ENCODE data around the gene UQCRHL.

UQCRHL gene

DNA sequence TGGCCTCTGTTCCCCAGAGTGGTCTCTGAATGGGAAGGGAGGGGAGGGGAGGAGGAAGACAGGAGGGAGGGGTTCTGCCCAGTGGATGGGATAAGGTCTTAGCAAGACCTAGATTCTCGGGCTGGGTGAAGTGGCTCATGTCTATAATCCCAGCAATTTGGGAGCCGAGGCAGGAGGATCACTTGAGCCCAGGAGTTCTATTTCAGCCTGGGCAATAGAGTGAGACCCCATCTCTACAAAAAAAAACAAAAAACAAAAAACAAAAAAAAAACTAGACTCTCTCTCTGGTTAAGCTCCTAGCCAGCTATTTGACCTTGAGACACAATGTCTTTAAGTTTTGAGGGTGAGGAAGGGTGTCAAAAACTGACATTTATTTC, 11.4 kb downstream of the UQCRHL start:
- DNase-seq: no peak

DNA sequence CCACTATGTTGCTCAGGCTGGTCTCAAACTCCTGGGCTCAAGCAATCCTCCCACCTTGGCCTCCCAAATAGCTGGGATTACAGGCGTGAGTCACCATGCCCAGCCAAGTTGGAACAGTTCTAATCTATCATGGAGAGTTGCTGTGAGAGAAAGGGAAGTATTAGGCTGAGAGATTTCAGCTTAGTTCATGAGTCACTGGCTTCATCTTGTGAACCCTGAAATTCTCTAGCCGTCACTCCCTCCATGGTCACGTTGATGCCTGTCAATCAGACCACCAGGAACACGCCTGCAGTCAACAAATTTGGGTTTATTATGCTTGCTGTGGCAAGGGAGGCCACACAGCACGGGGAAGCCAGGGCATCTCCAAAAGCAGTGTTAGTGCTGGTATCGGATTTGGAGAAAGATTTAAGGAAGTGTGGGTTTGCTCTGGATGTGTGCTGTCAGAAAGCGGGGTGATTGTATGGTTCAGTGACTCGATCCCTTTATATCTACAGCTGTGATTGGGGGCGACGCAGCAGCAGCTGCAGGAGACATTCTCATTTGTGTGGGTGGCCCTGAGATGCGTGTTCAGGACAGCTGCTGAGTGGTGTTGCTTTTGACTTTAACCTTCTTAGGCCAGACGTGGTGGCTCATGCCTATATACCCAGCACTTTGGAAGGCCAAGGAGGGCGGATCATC, 18.7 kb downstream of the UQCRHL start:
- no peak for DNase-seq

DNA sequence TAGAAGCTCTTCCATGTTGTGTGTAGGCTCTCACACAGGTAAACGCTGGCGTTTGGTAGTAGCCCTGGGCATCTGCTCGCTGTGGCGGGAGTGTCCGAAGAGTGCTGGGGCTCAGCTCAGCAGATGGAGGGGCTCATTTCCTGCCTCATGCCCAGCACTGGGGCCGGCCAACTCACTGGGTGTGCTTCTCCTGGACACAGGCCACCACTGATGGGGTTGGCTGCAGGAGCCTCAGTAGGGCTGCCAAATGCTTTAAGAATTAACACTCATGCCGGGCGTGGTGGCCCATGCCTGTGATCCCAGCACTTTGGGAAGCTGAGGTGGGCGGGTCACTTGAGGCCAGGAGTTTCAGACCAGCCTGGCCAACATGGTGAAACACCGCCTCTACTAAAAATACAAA, 20.9 kb downstream of the UQCRHL start:
- DNase-seq: no peak

DNA sequence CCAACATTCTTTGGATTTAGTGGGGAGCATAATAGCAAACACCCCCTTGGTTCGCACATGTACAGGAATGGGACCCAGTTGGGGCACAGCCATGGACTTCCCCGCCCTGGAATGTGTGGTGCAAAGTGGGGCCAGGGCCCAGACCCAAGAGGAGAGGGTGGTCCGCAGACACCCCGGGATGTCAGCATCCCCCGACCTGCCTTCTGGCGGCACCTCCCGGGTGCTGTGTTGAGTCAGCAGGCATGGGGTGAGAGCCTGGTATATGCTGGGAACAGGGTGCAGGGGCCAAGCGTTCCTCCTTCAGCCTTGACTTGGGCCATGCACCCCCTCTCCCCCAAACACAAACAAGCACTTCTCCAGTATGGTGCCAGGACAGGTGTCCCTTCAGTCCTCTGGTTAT, 21.8 kb downstream of the UQCRHL start:
- no peak for DNase-seq

DNA sequence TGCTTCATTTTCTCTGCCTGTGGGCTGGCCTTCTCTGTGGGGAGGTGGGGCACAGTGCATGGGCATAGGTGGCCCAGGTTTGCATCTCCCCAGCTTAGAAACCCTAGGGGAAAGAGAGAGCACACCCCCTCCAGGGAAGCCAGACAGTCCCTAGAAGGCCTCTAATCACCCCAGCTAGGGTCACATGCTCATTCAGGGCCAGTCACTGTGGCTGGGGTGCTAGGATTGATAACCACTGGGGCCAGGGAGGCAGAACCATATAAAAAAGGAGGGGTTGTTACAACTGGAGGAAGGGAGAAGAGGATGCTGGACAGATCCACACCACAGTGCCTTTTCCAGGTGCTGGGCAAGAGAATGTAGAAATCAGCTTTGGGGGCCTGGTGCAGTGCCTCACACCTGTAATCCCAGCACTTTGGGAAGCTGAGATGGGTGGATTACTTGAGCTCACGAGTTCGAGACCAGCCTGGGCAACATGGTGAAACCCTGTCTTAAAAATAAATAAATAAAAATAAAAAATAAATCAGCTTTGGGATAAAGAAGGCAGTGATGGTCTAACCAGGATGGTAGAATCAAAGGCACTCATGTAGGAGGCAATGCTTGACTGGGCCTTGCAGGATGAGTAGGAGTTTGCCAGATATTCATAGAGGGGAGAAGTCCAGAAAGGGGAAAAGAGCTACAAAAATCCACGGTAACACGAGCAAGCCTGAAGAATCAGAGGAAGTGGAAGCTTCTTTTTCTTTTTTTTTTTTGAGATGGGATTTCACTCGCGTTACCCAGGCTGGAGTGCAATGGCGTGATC, 29.3 kb downstream of the UQCRHL start:
- DNase-seq: no peak

DNA sequence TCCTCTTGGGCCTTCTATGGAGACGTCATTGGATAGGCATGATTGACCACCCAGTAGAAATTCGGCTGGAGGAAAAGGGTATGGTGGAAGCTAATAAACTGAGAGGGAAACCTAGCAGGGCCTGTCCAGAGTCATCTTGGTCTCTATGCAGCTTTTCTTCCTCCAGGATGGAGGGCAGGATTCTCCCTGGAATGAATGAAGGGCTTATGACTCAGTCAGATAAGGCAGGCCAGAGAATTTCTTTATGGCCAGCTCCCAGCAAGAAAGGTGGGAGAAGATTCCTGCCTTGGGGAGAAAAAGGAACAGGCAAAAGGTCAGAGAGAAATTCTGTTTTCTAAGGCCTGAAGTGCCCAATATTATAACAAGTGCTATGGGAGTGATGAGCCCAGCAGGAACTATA, 31.7 kb downstream of the UQCRHL start:
- DNase-seq: no peak

DNA sequence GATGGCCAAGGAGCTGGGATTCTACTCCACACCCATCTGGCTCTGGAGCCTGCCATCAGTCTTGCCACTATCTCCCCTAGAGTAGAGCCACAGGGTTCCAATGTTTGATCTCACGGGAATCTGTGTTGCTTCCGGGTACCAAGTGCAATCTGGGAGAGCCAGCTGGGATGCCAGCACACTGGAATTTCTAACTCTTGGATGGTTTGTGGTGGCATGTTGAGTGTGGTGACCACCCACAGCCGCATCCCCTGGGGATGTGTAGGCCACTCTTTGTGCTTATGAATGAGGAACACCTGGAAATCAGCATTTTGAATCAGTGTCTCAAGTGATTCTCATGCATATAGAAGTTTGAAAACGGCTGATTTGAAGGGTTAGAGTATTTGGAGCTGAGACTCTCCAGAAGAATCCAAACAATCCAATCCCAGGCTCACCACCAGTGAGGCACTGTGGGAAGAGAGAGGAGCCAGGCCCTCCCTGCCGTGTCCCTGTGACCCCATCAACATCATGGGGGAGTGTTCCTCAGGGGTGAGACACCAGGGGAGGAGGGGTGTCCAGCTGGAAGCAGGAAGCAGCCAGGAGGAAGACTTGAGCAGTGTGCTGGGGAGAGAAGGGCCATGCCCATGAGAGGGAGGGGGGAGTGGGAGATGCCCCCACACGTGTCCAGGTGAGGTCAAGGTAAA, 35.5 kb downstream of the UQCRHL start:
- no peak for DNase-seq

DNA sequence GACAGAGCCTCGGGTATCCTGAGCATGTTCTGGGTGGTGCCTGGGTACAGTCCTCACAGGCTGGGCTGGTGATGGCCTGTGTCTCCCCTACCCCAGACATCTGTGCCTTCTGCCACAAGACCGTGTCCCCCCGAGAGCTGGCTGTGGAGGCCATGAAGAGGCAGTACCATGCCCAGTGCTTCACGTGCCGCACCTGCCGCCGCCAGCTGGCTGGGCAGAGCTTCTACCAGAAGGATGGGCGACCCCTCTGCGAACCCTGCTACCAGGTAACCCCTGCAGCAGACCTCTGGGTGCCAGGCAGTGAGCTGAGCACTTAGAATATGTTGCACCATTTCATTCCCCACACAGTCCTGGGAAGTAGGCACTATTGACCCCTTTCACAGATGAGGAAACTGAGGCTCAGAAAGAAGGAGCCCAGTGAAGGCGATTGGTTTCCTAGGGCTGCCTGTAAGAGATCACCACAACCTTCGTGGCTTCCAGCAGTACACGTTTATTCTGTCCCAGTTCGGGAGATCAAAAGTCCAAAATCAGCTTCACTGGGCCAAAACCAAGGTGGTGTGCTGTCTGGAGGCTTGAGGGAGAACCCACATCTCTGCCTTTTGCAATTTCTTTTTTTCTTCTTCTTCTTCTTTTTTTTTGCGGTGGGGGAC, 37.0 kb downstream of the UQCRHL start:
- DNase-seq: no peak

DNA sequence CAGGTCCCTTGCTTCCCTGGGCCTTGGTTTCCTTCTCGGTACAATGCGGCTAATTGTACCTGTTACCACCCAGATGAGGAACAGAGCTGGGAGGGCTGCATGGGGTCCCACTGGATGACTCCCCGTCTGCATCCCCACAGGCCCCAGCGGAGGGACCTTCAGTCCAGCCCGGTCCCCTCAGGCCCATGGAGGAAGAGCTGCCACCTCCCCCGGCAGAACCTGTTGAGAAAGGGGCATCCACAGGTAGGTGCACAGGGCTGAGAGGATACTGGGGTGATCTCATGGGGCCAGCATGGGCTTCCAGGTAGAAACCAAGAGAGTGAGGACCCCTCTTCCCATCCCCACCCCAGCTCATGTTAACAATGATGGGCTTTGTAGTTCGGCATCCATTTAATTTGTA, 39.1 kb downstream of the UQCRHL start:
- DNase-seq: no peak

DNA sequence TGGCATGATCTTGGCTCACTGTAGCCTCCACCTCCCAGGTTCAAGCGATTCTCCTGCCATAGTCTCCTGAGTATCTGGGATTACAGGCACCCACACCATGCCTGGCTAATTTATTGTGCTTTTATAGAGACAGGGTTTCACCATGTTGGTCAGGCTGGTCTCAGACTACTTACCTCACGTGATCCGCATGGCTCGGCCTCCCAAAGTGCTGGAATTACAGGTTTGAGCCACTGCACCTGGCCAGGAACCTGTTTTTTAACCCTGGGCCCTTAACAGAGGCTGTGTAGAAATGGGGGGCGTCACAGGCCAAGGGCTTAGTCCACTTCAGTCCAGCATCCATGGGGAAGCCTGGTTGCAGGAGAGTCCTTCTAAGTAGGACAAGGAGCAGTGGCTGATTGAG, 39.5 kb downstream of the UQCRHL start:
- DNase-seq: no peak

DNA sequence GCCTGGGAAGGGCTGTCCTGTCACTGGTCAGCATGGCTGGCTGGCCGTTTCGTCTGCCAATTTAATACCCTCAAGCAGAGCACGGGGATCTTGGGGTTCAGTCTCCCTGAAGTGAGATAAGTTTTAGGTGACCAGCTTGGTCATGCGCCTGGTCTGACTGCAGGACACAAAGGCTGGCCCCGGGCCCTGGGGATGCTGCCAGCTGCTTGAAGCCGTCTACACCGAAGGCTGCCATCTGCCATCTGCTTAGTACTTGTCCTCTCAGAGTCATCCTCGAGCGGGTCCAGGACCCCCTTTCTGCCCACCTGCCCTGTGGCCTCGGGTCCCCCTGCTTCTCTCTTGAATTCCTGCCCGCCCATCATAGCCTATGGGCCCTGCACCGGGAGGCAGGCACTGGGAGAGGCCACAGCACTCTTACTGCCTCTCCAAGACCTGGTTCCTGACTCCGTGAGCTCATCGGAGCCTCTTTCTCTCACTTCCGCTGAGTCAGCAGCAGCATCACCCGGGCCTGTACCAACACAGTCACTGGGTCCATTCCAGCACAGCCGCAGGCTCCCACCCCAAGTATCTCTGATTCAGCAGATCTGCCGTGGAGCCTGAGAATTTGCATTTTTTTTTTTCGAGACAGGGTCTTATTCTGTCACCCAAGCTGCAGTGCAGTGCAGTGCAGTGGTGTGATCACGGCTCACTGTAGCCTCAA, 41.8 kb downstream of the UQCRHL start:
- no peak for DNase-seq

DNA sequence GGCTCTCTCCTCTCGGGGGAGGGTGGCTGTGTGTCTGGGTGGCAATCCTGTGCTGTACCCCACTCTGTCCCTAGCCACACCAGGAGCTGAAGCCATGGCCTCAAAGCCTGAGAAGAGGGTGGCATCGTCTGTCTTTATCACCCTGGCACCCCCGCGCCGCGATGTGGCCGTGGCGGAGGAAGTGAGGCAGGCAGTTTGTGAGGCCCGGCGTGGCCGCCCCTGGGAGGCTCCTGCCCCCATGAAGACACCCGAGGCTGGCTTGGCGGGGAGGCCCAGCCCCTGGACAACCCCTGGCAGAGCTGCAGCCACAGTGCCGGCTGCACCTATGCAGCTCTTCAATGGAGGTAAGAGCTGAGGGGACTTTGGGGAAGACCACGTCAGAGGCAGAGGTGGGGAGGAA, 42.6 kb downstream of the UQCRHL start:
- no peak for DNase-seq

DNA sequence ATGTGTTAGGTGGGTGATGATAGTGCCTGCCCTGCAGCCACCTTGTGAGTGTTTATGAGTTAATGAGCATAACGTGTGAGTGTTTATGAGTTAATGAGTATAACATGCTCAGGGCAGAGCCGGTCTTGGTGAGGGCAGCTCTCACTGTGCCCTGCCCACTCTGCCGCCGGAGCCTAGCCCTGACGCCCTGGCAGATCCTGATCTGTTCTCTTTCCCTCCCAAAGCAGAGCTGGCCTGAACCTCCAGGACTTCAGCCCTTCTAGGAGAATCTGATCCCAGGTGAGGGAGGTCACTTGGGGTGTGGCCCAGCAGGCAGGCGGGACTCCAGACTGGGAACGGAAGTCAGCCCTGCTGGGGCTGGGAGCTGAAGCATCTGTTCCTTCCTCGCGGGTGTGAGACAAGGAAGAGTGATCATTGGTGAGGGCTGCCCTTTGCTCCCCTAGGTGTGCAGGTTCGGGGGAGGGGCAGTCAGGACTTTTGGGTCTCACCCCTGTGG, 43.1 kb downstream of the UQCRHL start:
- DNase-seq: no peak

DNA sequence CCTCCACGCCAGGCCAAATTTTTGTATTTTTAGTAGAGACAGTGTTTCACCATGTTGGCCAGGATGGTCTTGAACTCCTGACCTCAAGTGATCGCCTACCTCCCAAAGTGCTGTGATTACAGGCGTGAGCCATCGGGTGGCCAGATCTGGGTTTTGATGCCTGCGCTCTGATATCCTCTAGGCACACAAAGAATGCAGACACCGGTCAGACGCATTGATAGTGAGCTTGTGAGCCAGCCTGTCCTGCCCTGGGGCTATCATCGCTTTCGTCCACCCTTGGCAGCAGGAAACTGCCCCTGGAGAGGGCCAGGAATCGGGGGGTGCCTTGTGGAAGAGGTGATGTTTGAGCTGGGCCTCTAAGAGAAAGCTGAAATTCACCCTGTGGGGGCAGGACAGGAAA, 44.9 kb downstream of the UQCRHL start:
- DNase-seq: no peak

DNA sequence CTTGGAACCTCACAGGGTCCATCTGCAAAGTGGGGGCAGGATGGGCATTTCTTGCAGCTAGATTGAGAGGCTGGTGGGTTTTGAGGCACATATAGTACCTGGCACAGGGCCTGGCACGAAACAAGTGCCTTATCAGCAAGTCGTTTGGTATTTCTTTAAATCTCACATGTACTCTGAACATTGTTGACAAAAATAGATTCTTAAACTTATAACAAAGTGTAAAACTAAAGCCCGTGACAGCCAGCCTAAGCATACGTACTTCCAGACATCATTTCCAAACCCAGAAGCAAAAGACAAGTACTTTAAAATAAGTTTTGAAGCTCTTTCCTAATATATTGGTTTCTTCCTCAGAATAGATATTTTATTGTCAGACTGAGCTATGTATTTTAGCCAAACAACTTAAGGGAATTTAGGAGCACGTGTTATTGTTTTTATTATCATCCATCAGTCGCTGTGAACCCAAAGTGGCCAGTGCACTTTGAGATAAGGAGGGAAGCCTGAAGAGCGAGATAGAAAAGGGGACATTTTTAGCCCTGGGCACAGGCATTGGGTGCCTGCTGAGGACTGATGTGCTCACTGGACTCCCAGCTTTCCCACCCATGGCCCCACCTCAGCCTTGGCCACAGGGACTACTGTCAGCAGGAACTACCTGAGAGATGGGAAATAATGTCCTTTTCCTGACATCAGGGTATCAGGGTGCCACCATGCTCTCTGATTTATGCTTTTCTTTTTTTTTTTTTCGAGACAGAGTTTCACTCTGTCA, 45.9 kb downstream of the UQCRHL start:
- no peak for DNase-seq

DNA sequence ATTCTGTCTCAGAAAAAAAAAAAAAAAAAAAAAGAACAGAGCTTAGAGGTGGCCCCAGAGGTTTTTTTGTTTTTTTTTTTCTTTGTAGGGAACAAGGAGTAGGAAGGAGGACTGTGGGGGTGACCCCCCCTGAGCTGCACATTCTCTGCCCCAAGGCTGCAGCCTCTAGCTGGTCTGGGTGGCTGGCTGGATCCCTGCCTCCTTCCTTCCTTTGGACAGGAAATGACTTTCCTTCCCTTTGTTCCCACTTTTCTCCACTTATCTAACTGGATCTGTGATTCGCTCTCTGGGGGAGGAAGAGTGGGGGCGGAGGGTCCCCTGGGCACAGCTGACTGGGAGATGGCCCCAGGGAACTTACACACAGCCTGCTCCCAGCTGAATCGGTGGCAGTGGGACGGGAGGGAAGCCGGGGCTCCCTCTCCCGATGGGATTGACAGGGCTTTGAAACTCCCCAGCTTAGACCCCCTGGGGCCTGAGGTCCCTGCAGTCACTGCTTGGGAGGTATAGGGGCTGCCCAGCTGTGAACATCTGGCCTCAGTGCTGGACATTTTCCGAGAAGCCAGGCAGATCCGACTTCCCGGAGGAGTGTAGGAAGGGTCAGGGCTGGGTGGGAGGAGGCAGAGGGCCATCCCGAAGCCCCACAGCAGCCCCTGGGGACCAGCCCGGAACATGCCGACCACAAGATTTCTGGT, 46.8 kb downstream of the UQCRHL start:
- no peak for DNase-seq

DNA sequence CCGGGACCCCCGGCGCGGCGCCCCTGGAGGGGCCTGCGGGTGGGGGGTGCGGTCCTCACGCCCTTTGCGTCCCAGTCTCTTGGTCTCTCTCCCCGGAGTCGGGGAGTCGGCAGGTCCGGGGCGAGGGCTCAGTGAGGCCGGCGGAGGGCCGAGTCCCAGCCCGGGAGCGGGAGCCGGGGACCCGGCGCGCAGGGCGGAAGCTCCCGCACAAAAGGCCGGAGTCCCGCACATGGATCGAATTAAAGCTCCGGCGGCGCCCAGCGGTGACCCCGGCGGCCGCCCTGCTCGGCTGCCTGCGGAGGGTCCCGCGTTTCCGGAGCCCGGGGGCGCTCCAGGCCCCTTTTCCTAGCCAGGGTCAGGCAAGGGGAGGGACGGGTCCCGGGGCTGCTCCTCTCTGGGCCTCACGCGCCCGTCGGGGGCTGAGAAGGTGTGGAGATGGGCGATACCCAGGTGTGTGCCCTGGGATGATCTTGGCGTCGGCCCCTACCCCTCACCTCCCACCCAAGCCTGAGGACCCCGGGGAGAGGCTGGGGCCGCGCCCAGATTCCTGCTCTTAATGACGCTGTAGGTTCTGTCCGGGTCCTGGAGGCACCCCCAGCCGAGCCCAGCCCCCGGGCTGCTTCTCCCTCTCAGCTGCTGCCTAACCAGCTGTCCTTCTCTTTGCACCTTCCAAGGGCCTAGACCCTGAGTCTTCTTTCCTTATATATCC, 48.3 kb downstream of the UQCRHL start:
- no peak for DNase-seq

DNA sequence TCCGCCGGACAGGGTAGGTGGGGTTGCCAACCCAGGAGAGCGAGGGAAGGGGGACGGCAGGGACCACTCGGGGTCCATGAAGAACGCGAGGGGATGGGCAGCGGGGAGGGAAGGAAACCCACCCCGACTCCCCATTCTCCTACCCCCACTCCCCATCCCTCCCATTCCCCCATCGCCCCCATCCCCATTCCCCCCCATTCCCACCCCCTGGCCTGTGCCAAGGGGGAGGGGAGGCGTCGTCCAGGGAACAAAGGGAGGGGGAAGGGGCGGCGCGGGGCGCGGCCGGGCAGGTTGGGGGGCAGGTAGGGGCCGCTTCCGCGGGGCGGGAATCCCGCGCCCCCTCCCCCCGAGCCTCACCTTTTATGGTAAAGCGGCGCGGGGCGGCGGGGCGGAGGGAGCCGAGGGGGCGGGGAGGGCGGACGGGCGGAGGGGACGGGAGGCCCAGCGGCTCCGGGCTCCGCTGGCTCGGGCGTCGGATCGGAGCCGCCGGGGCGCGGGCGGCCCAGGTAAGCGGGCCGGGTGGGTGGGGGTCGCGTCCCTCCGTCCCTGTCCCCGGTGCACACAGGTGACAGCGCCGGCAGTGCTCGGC, 49.0 kb downstream of the UQCRHL start, which contains the start of gene FBLIM1:
Gene FBLIM1, plus strand, starts transcription at position 453 of the 589 bp plus-strand sequence. CDS start 6,189 bp downstream, outside the sequence.
- DNase-seq: peak; percentile 9

DNA sequence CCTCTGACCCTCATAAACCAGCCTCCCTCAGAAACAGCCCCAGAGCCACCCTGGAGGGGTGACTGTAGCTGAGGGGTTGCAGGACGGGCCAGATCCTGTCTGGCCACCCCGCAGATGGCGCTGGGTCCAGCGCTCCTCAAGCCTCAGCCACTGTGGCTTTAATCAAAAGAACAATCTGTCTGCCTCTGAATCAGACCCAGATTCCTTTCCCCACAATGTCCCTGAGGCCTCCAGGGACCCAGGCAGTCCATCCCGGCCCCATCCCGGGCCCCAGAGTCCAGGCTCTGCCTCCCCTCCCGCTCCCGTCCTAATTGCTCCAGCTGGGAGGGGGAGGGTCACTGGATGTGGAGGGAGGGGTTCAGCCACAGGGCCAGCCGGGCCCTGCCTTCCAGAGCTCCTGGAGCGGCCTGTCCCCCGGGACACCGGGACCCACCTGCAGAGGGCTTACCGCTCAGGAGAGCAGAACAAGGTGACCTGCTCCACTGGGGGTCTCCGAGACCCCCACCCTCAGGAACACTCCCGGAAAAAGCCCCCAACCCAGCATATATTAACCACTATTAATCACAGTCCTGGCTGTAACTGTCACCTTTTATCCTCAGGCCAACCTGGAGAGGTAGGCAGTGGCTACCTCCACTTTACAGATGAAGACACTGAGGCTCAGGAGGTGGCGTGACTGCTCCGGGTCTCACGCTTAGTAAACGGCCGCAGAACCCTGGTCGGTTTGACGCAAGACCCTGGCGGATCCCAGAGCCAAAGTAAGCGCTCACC, 49.7 kb downstream of the UQCRHL start:
- DNase-seq: no peak
